GM18520 (cell line): ENCODE measurements around the gene PDE12.
A peak's percentile ranks its signal among the peaks of the same experiment; 100 is the strongest.

Source experiments
- ATAC-seq: cut with Tn5 transposase; IDR thresholded peaks from one replicate; pipeline ENCODE4 v1.9.1; 2021; ENCODE audit not compliant: unreplicated experiment

The PDE12 gene, protein sequence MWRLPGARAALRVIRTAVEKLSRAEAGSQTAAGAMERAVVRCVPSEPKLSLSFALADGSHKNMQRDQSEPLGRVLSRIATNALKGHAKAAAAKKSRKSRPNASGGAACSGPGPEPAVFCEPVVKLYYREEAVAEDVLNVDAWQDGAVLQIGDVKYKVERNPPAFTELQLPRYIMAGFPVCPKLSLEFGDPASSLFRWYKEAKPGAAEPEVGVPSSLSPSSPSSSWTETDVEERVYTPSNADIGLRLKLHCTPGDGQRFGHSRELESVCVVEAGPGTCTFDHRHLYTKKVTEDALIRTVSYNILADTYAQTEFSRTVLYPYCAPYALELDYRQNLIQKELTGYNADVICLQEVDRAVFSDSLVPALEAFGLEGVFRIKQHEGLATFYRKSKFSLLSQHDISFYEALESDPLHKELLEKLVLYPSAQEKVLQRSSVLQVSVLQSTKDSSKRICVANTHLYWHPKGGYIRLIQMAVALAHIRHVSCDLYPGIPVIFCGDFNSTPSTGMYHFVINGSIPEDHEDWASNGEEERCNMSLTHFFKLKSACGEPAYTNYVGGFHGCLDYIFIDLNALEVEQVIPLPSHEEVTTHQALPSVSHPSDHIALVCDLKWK

GRCh38 chr3:57555738-57556458 lies at the start of gene PDE12:
TSS of gene PDE12 (plus strand) at chr3:57556274. CDS start at chr3:57556380, 106 bp downstream.
- peak; percentile 71 for ATAC-seq

DNA sequence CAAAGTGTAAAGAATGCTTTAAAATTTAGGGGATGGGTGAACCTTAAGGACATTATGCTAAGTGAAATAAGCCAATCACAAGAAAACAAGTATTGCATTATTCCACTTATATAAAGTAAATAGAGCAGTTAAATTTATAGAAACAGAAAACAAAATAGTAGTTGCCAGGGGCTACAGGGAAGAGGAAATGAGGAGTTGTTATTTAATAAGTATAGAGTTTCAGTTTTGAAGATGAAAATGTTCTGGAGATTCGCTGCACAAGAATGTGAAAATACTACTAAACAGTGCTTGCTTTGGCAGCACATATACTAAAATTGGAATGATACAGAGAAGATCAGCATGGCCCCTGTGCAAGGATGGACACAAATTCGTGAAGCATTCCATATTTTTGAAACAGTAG lies 43.9 kb upstream of the PDE12 start:
- ATAC-seq: no peak

DNA sequence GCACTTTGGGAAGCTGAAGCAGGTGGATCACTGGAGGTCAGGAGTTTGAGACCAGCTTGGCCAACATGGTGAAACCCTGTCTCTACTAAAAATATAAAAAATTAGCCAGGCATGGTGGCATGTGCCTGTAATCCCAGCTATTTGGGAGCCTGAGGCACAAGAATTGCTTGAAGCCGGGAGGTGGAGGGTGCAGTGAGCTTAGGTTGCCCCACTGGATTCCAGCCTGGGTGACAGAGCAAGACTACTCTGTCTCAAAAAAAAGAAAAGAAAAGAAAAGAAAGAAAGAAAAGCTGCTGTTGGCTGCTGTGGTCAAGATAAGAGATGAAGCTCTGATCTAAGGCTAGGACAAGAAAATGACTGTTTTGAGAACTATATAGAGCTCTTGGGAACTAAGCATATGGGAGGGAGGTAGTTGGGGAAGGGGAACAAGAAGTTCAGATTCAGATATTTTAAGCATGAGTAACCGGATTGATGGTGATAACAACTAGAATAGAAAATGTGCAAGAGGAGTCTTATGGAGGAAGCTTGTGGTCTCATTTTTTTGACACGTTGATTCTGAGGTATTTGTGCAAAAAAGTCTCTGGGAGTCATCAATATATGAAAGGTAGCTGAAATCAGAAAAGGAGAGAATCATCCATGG lies 37.7 kb upstream of the PDE12 start:
- no peak for ATAC-seq

DNA sequence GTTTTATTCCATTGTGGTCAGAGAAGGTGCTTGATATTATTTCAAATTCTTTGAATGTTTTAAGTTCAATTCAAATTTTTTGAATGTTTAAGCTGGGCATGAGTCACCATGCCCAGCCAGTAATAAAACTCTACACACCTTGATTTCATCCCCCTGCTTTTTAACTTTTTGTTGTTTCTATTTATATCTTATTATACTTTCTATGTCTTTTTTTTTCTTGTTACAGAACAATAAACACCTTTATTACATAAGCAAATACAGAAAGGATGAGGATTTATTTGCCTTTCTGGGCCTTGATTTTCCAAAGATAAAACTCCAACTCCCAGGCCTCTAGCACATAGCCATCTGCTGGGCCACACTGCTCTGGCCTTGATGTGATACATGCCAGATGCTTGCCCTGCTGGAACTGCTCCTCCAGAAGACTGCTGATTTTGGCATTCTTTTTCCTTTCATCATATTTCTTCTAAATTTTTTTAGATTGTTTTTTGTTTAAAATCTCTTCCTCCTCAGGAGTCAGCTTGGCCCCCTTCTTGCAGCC lies 25.9 kb upstream of the PDE12 start:
- no peak for ATAC-seq

GRCh38 chr3:57538465-57538864 lies 17.6 kb upstream of the PDE12 start:
- ATAC-seq: no peak

- ATAC-seq: no peak
These were observed 11.6 kb upstream of the PDE12 start, which contains the start of gene DNAH12 for GRCh38 chr3:57544181-57545125. TSS of gene DNAH12 (minus strand) at chr3:57544344. CDS start at chr3:57542870, 1,474 bp downstream.

GRCh38 chr3:57545636-57546268 lies 10.3 kb upstream of the PDE12 start:
- ATAC-seq: no peak

DNA sequence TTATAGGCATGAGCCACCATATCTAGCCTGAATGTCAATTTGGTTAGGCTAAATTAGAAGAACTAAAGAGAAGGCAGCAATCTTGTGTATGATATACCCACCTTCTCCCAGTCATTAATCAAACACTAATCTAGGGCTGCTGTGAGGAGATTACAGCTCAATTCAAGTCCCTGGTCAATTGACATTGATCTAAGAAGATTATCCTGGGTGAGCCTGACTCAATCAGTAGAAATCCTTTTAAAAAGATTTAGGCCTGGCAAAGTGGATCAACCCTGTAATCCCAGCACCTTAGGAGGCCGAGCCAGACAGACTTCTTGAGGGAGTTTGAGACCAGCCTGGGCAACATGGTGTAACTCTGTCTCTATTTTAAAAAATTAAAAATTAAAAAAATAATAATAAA lies 9.5 kb upstream of the PDE12 start:
- ATAC-seq: no peak

GRCh38 chr3:57555306-57555705 lies 768 bp upstream of the PDE12 start:
- ATAC-seq: no peak

- peak; percentile 18 for ATAC-seq
These were observed 498 bp downstream of the PDE12 start for GRCh38 chr3:57556459-57557084.

DNA sequence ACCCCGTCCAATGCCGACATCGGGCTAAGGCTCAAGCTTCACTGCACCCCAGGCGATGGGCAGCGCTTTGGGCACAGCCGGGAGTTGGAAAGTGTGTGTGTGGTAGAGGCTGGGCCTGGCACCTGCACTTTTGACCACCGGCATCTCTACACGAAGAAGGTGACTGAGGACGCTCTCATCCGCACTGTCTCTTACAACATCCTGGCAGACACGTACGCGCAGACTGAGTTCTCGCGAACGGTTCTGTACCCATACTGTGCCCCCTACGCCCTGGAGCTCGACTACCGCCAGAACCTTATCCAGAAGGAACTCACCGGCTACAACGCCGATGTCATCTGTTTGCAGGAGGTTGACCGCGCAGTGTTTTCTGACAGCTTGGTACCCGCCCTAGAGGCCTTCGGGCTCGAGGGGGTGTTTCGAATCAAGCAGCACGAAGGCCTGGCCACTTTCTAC lies 1.0 kb downstream of the PDE12 start:
- no peak for ATAC-seq

DNA sequence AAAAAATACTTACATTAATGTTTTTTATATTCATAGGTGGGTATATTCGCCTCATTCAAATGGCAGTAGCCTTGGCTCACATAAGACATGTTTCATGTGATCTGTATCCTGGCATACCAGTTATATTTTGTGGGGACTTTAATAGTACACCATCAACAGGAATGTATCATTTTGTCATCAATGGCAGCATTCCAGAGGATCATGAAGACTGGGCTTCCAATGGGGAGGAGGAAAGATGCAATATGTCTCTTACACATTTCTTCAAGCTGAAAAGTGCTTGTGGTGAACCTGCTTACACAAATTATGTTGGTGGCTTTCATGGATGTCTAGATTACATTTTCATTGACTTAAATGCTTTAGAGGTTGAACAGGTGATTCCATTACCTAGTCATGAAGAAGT lies 3.5 kb downstream of the PDE12 start:
- no peak for ATAC-seq

GRCh38 chr3:57569859-57570450 lies 13.9 kb downstream of the PDE12 start:
- no peak for ATAC-seq

- ATAC-seq: no peak
These were observed 14.8 kb downstream of the PDE12 start for GRCh38 chr3:57570878-57571277.

DNA sequence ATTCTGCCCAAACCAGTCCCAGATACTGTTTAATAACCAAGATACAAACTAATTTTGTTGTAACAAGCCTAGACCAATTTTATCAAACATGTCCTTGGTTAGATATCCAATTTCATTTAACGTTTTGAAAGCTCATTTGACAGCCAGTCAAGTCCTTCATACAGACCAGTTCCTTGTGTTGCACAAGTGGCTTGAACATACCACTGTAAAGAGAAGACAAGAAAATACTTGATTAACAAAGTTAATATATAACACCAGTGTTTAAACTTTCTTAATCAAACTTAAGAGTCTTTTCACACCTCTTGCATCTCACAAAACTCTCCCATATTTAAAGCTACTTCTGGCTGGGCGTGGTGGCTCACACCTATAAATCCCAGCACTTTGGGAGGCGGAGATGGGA lies 16.0 kb downstream of the PDE12 start:
- no peak for ATAC-seq

DNA sequence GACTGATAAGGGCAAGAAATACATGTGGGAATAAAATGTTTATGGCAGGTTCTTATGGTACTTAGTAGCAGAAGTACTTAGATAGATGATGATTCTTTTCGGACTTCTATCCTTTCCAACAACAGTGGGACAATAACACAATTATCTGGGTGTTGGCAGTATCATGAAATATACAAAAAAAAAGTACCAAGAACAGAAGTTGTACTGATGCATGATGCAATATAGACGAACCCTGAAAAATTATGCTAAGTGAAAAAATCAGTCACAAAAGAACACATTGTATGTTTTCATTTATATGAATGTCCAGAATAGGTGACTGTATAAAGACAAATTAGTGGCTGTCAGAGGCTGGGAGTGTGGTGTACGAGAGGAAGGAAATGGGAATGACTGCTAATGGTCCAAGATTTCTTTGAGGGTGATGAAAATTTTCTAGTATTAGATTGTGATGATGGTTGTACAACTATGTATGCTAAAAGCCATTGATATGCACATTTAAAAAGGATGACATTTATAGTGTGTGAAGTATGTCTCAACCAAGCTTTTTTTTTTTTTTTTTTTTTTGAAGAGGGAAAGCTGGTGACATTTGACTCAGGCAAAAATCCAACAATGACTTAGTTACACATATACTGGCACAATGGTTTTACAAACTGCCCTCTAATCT lies 20.0 kb downstream of the PDE12 start:
- no peak for ATAC-seq

DNA sequence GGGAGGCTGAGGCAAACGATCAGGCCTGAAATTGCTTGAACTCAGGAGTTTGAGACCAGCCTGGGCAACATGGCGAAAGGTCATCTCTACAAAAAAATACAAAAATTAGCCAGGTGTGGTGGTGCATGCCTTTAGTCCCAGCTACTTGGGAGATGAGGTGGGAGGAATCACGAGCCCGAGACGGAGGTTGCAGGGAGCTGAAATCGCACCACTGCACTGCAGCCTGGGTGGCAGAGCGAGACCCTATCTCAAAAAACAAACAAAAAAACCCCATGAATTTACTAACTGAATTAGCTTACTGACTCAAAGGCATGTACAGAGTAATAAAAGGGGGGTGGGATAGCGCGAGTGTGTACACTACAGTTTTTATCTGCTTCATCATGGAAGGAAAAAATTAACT lies 21.7 kb downstream of the PDE12 start:
- no peak for ATAC-seq
